SW480 (cell line): Measurements from ENCODE around the gene JAK3.
A peak's percentile ranks its signal among the peaks of the same experiment; 100 is the strongest.
"Not testable (repeated sequence)": the region's sequence is repeated elsewhere in the genome, so short reads cannot be mapped to it uniquely, and the experiment has no call there.

Source experiments
- DNase-seq: peaks from one replicate; pipeline ENCODE4 v3.0.0-alpha.2; 2016; ENCODE audit warnings: low spot score

Gene JAK3

GRCh38 chr19:17803264-17803896, 44.4 kb downstream of the JAK3 start:
- DNase-seq: no peak

GRCh38 chr19:17802137-17802858, 45.5 kb downstream of the JAK3 start:
- DNase-seq: no peak

GRCh38 chr19:17798599-17798998, 49.2 kb downstream of the JAK3 start:
- DNase-seq: not testable (repeated sequence)

- DNase-seq: peak; percentile 97
Observed at GRCh38 chr19:17797424-17798201, 50.2 kb downstream of the JAK3 start.

- DNase-seq: no peak
Observed at GRCh38 chr19:17796838-17797423, 50.9 kb downstream of the JAK3 start.

GRCh38 chr19:17796013-17796837, 51.6 kb downstream of the JAK3 start:
- peak; percentile 91 for DNase-seq

GRCh38 chr19:17795495-17795856, 52.3 kb downstream of the JAK3 start:
- DNase-seq: no peak

- peak; percentile 87 for DNase-seq
Observed at GRCh38 chr19:17794731-17795494, 52.9 kb downstream of the JAK3 start, which contains the start of gene B3GNT3. Gene B3GNT3 (plus strand): TSS chr19:17795138. CDS start chr19:17807808, 12,670 bp downstream.

- no peak for DNase-seq
Observed at GRCh38 chr19:17794412-17794730, 53.4 kb downstream of the JAK3 start.

GRCh38 chr19:17790059-17790780, 57.6 kb downstream of the JAK3 start:
- peak; percentile 72 for DNase-seq

GRCh38 chr19:17788632-17789031, 59.1 kb downstream of the JAK3 start:
- no peak for DNase-seq

GRCh38 chr19:17787274-17787913, 60.4 kb downstream of the JAK3 start:
- no peak for DNase-seq

- DNase-seq: peak; percentile 65
Observed at GRCh38 chr19:17784201-17785008, 63.4 kb downstream of the JAK3 start.

GRCh38 chr19:17783721-17784120, 64.1 kb downstream of the JAK3 start:
- DNase-seq: not testable (repeated sequence)

- no peak for DNase-seq
Observed at GRCh38 chr19:17780781-17781180, 67.0 kb downstream of the JAK3 start.

GRCh38 chr19:17778968-17779929, 68.5 kb downstream of the JAK3 start:
- no peak for DNase-seq

- peak; percentile 79 for DNase-seq
Observed at GRCh38 chr19:17778251-17778967, 69.4 kb downstream of the JAK3 start.
